Tibial nerve (tissue), 4 donors: Measurements from ENCODE around the gene KEAP1.

Experiments used
- EP300 ChIP-seq, 2 donors: sonication (generic); formaldehyde crosslinking; IDR thresholded peaks; one replicate each; pipeline ENCODE4 v1.6.1; 2017; ENCODE audit warnings: antibody characterized with exemption in 2 of 2, mild to moderate bottlenecking in 1 of 2
- POLR2A ChIP-seq, 2 donors: fragments of 450-650 bp; IDR thresholded peaks; one replicate each; pipeline ENCODE4 v1.6.1; 2017; ENCODE audit warnings: antibody characterized with exemption in 2 of 2, mild to moderate bottlenecking in 2 of 2, moderate library complexity in 2 of 2
- TF ChIP-seq, protein P1 (sequence below), 5 experiments: fragments of 200-600 bp in 3 of 5; fragments of 450-650 bp in 2 of 5; sonication (generic) in 3 of 5; IDR thresholded peaks; one replicate each; pipeline ENCODE4 v1.5.1; 2016 to 2019; ENCODE audit warnings: antibody characterized with exemption in 5 of 5, mild to moderate bottlenecking in 3 of 5, moderate library complexity in 2 of 5

DNA sequence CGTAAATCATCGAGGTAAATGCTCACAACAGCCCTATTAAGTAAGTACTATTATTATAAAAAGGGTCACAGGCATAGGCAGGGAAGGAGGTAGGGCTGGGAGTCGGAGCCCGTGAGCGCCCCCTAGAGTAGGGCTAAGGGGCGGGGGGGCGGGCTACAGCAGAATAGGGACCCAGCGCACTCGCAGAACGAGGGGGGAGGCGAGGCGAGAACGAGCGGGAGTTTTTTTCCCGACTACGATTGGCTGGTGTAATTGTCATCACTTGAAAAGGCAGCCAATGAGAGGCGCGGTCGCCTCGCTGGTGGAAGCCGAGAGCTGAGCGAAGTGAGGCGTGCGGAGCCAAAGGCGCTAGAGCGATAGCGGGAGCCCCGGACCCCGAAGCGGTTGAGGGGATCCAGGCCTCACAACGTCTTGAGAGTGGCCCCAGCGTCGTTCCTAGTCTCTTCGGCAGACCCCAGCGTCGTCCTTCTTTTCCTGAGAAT lies 24.2 kb downstream of the KEAP1 start:
- TF ChIP-seq, protein P1, sequence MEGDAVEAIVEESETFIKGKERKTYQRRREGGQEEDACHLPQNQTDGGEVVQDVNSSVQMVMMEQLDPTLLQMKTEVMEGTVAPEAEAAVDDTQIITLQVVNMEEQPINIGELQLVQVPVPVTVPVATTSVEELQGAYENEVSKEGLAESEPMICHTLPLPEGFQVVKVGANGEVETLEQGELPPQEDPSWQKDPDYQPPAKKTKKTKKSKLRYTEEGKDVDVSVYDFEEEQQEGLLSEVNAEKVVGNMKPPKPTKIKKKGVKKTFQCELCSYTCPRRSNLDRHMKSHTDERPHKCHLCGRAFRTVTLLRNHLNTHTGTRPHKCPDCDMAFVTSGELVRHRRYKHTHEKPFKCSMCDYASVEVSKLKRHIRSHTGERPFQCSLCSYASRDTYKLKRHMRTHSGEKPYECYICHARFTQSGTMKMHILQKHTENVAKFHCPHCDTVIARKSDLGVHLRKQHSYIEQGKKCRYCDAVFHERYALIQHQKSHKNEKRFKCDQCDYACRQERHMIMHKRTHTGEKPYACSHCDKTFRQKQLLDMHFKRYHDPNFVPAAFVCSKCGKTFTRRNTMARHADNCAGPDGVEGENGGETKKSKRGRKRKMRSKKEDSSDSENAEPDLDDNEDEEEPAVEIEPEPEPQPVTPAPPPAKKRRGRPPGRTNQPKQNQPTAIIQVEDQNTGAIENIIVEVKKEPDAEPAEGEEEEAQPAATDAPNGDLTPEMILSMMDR (IDR thresholded peaks at IDR 0.05): peak; percentile 22 to 92 (median 66)
- peak in 1 of 2 donors; percentile 26 for TF ChIP-seq POLR2A (IDR thresholded peaks at IDR 0.05)
- TF ChIP-seq EP300 (IDR thresholded peaks at IDR 0.05): peak in 1 of 2 donors; percentile 22
